DND-41 (cell line): Measurements from ENCODE around the gene RPL27A.
"Not testable (repeated sequence)": the region's sequence is repeated elsewhere in the genome, so short reads cannot be mapped to it uniquely, and the experiment has no call there.

Experiments used
- ATAC-seq: fragments of 200-7000 bp; cut with Tn5 transposase; 3 replicates; pipeline ENCODE4 v1.9.1; 2021; ENCODE audit warnings: low read depth; ENCODE audit not compliant: insufficient read depth
- DNase-seq: peaks from one replicate; pipeline ENCODE4 v3.0.0-alpha.2; 2020
- H2AFZ ChIP-seq: 2 replicates; pipeline ENCODE4 v1.6.0; 2012; ENCODE audit warnings: low read depth, low read length
- H3K27ac ChIP-seq: 2 replicates; pipeline ENCODE4 v1.5.1; 2012; ENCODE audit warnings: low read length, inconsistent platforms
- H3K27me3 ChIP-seq: fragments of 200-600 bp; sonication (generic); 2 replicates; pipeline ENCODE4 v1.6.0; 2012; ENCODE audit warnings: low read length, mild to moderate bottlenecking, inconsistent platforms; ENCODE audit not compliant: insufficient read depth, poor library complexity
- H3K36me3 ChIP-seq: 2 replicates; pipeline ENCODE4 v1.5.1; 2012; ENCODE audit warnings: low read length, inconsistent platforms; ENCODE audit not compliant: insufficient read depth
- H3K4me1 ChIP-seq: 2 replicates; pipeline ENCODE4 v1.5.1; 2012; ENCODE audit warnings: mild to moderate bottlenecking, low read length; ENCODE audit not compliant: insufficient read depth
- H3K4me2 ChIP-seq: 2 replicates; pipeline ENCODE4 v1.6.0; 2012; ENCODE audit warnings: mild to moderate bottlenecking, moderate library complexity, low read length, inconsistent platforms; ENCODE audit not compliant: insufficient read depth
- H3K4me3 ChIP-seq, 2 experiments: fragments of 200-600 bp in 1 of 2; shearing (Covaris generic) in 1 of 2; 2 replicates each; pipeline ENCODE4 v1.5.1; 2012 to 2016; ENCODE audit warnings: inconsistent platforms in 2 of 2, low read length in 2 of 2, mild to moderate bottlenecking in 2 of 2, low read depth in 1 of 2, moderate library complexity in 1 of 2
- H3K79me2 ChIP-seq: 2 replicates; pipeline ENCODE4 v1.6.0; 2012; ENCODE audit warnings: low read length, inconsistent platforms; ENCODE audit not compliant: insufficient read depth
- H3K9ac ChIP-seq: 2 replicates; pipeline ENCODE4 v1.6.0; 2012; ENCODE audit warnings: low read depth, mild to moderate bottlenecking, inconsistent platforms, low read length, moderate library complexity
- H3K9me3 ChIP-seq: 2 replicates; pipeline ENCODE4 v1.5.1; 2012; ENCODE audit warnings: low read length, moderate library complexity, mild to moderate bottlenecking, inconsistent platforms; ENCODE audit not compliant: insufficient read depth, severe bottlenecking
- H4K20me1 ChIP-seq: 2 replicates; pipeline ENCODE4 v1.6.0; 2012; ENCODE audit warnings: low read length; ENCODE audit not compliant: insufficient read depth
- CTCF ChIP-seq: IDR thresholded peaks from 2 replicates; pipeline ENCODE4 v1.5.1; 2012; ENCODE audit warnings: borderline replicate concordance, low read length, moderate library complexity, mild to moderate bottlenecking; ENCODE audit not compliant: poor library complexity, severe bottlenecking; ENCODE audit errors: extremely low read depth
- EZH2 ChIP-seq: IDR thresholded peaks from 3 replicates; pipeline ENCODE4 v1.6.1; 2012; ENCODE audit warnings: borderline replicate concordance, low read depth, mild to moderate bottlenecking, moderate library complexity, low read length, inconsistent platforms; ENCODE audit not compliant: severe bottlenecking

RPL27A gene

GRCh38 chr11:8658321-8659057, 24.1 kb upstream of the RPL27A start:
- Histone ChIP-seq H3K36me3 (peaks cover 3% of the 10 kb centered on the region; the same call in 1 of the 2 replicates), H4K20me1 (no peaks in the 10 kb centered on the region), H3K9ac (no peak overlapping the region), H2AFZ (no peak overlapping the region), H3K4me1 (no peaks in the 10 kb centered on the region), H3K4me3 (no peak overlapping the region), H3K9me3 (no peaks in the 10 kb centered on the region), H3K27ac (no peak overlapping the region), H3K4me2 (no peak overlapping the region), H3K79me2 (no peaks in the 10 kb centered on the region), H3K27me3 (no peaks in the 10 kb centered on the region)
- ATAC-seq: no peak
- TF ChIP-seq CTCF: no peak
- no peak for TF ChIP-seq EZH2
- DNase-seq: no peak

- TF ChIP-seq CTCF (no peak), EZH2 (no peak)
- no peak for ATAC-seq
- Histone ChIP-seq H4K20me1 (no peaks in the 10 kb centered on the region), H3K4me3 (no peak overlapping the region), H2AFZ (no peak overlapping the region), H3K4me2 (no peak overlapping the region), H3K9me3 (no peaks in the 10 kb centered on the region), H3K9ac (no peak overlapping the region), H3K4me1 (no peaks in the 10 kb centered on the region), H3K27ac (no peak overlapping the region), H3K79me2 (no peaks in the 10 kb centered on the region), H3K27me3 (no peaks in the 10 kb centered on the region), H3K36me3 (peaks cover 3% of the 10 kb centered on the region; the same call in 1 of the 2 replicates)
- no peak for DNase-seq
Observed at GRCh38 chr11:8661001-8661795, 21.4 kb upstream of the RPL27A start.

GRCh38 chr11:8665222-8665621, 17.4 kb upstream of the RPL27A start:
- Histone ChIP-seq H3K4me2 (no peak overlapping the region), H3K4me1 (no peaks in the 10 kb centered on the region), H3K27ac (no peak overlapping the region), H4K20me1 (no peaks in the 10 kb centered on the region), H3K36me3 (peaks cover 7% of the 10 kb centered on the region), H2AFZ (no peak overlapping the region), H3K9ac (no peak overlapping the region), H3K4me3 (no peak overlapping the region), H3K9me3 (no peaks in the 10 kb centered on the region), H3K79me2 (no peaks in the 10 kb centered on the region), H3K27me3 (no peaks in the 10 kb centered on the region)
- no peak for DNase-seq
- no peak for TF ChIP-seq CTCF
- no peak for TF ChIP-seq EZH2
- no peak for ATAC-seq

GRCh38 chr11:8670081-8670480, 12.5 kb upstream of the RPL27A start:
- not testable (repeated sequence) for H4K20me1 ChIP-seq, H3K4me2 ChIP-seq, H3K4me3 ChIP-seq, H3K9ac ChIP-seq, H3K4me1 ChIP-seq, DNase-seq, ATAC-seq, H3K9me3 ChIP-seq, H3K79me2 ChIP-seq, H3K27me3 ChIP-seq, H3K27ac ChIP-seq, H2AFZ ChIP-seq
- peaks cover 26% of the 10 kb centered on the region for H3K36me3 ChIP-seq
